ENCODE results near the gene PARD6G.
"Not testable (repeated sequence)": the region's sequence is repeated elsewhere in the genome, so short reads cannot be mapped to it uniquely, and the experiment has no call there.

- TF ChIP-seq POLR2A (IDR thresholded peaks at IDR 0.05; ENCODE audit: low read depth, low read length); POLR2AphosphoS5 (IDR thresholded peaks at IDR 0.05; ENCODE audit: low read depth, low read length); TAF1 (IDR thresholded peaks at IDR 0.05; ENCODE audit: low read depth, low read length); PAX5 (IDR thresholded peaks at IDR 0.05; ENCODE audit: insufficient read depth, low read length, severe bottlenecking); SPI1 (IDR thresholded peaks at IDR 0.05; ENCODE audit: low read depth, low read length): not testable (repeated sequence)
These were observed 15.1 kb upstream of the PARD6G start for GRCh38 chr18:80262241-80263033.
